Stimulated activated CD8-positive, alpha-beta memory T cell treated with anti-CD3 and anti-CD28 coated beads, Interleukin-4, amount 100 ng/mL, for 1 hour (primary cell): ENCODE measurements around the gene BLTP1.
"Not testable (repeated sequence)": the region's sequence is repeated elsewhere in the genome, so short reads cannot be mapped to it uniquely, and the experiment has no call there.

ENCODE experiments used
- DNase-seq, 2 donors: peaks; one replicate each; pipeline ENCODE4 v3.0.0-alpha.2; 2020; ENCODE audit warnings: low read depth in 2 of 2, low spot score in 1 of 2

The BLTP1 gene

GRCh38 chr4:122151982-122152710, at the start of gene BLTP1:
BLTP1 (plus strand) TSS chr4:122152331; CDS start chr4:122170648, 18,317 bp downstream.
- DNase-seq = peak; percentile 70 to 79

- no peak for DNase-seq
Observed at GRCh38 chr4:122104184-122104583, 47.9 kb upstream of the BLTP1 start.

GRCh38 chr4:122107680-122108079, 44.5 kb upstream of the BLTP1 start:
- no peak for DNase-seq

GRCh38 chr4:122110304-122110703, 41.8 kb upstream of the BLTP1 start:
- DNase-seq = not testable (repeated sequence)

- DNase-seq = no peak
Observed at GRCh38 chr4:122117743-122118142, 34.4 kb upstream of the BLTP1 start.

GRCh38 chr4:122118243-122118642, 33.9 kb upstream of the BLTP1 start:
- no peak for DNase-seq

GRCh38 chr4:122119739-122120138, 32.4 kb upstream of the BLTP1 start:
- no peak for DNase-seq

GRCh38 chr4:122121593-122121992, 30.5 kb upstream of the BLTP1 start:
- no peak for DNase-seq

- DNase-seq = no peak
Observed at GRCh38 chr4:122122083-122122482, 30.0 kb upstream of the BLTP1 start.

- no peak for DNase-seq
Observed at GRCh38 chr4:122129061-122129460, 23.1 kb upstream of the BLTP1 start.

GRCh38 chr4:122131562-122132157, 20.5 kb upstream of the BLTP1 start:
- no peak for DNase-seq

- no peak for DNase-seq
Observed at GRCh38 chr4:122132891-122133290, 19.2 kb upstream of the BLTP1 start.

- DNase-seq = no peak
Observed at GRCh38 chr4:122139139-122139538, 13.0 kb upstream of the BLTP1 start.

- no peak for DNase-seq
Observed at GRCh38 chr4:122140834-122141233, 11.3 kb upstream of the BLTP1 start.

- no peak for DNase-seq
Observed at GRCh38 chr4:122142687-122143086, 9.4 kb upstream of the BLTP1 start.

- no peak for DNase-seq
Observed at GRCh38 chr4:122146652-122147051, 5.5 kb upstream of the BLTP1 start.

GRCh38 chr4:122150931-122151330, 1.2 kb upstream of the BLTP1 start:
- no peak for DNase-seq

GRCh38 chr4:122152711-122153226, 638 bp downstream of the BLTP1 start:
- peak in 1 of 2 donors; percentile 11 for DNase-seq

GRCh38 chr4:122156819-122157218, 4.7 kb downstream of the BLTP1 start:
- DNase-seq = no peak

- no peak for DNase-seq
Observed at GRCh38 chr4:122163301-122163700, 11.2 kb downstream of the BLTP1 start.

- no peak for DNase-seq
Observed at GRCh38 chr4:122163767-122164166, 11.6 kb downstream of the BLTP1 start.

- no peak for DNase-seq
Observed at GRCh38 chr4:122167369-122167768, 15.2 kb downstream of the BLTP1 start.

- no peak for DNase-seq
Observed at GRCh38 chr4:122170775-122171174, 18.6 kb downstream of the BLTP1 start.
